Skeletal muscle cell (primary cell): ENCODE data around the gene MRRF.
A peak's percentile ranks its signal among the peaks of the same experiment; 100 is the strongest.
"Not testable (repeated sequence)": the region's sequence is repeated elsewhere in the genome, so short reads cannot be mapped to it uniquely, and the experiment has no call there.

Experiments used
- DNase-seq: peaks from one replicate; pipeline ENCODE4 v3.0.0-alpha.2; 2010; ENCODE audit warnings: low read depth
- H3K4me3 ChIP-seq: 2 replicates; pipeline ENCODE4 v1.5.1; 2011; ENCODE audit warnings: low read depth, mild to moderate bottlenecking, control low read depth, low read length, moderate library complexity

Gene MRRF

DNA sequence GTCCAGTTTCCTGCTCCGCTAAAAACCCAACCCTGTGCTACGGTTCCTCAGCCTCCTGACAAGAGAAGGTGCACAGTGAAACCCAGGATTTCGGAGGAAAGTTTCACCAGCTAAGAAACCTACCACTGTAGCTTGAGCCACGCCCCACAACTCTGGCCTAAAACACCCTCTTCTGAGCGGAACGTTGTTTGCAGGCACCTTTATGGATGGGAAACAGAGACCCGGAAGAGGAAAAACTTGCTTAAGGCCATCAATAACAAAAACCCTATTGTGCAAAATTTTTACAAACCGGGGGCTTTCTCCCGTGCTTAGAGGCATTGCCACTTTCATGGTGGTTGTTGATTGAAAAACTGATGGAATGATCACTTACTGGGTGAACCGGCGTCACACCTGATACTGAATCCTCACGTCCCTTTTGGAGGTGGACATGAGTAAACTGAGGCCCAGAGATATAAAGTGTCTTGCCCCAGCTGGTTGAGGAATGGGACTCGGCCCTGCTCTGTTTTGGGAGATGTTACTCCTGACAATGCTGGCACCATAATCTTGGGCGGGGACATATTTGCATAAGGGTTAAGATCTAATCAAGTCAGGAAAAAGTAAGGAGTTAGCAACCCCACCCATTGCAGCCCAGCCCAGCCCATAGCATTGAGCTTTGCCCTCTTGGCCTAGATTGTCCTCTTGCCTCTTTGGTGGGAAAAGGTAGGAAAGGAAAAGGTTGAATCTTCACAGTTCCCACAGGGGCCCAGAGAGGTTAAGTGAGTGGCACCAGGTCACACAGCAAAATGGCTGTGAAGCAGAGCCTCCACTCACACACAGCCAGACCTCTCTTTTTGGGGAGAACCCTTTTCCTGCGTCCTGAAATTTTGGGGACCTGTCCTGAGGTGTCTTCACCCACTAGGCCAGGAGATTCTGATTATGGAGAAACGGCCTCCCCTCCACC, 82.9 kb downstream of the MRRF start:
- no peak for DNase-seq
- peak overlapping the region; percentile 51 for H3K4me3 ChIP-seq

- no peak overlapping the region for H3K4me3 ChIP-seq
- no peak for DNase-seq
Measured at GRCh38 chr9:122348288-122348777, 83.7 kb downstream of the MRRF start.

DNA sequence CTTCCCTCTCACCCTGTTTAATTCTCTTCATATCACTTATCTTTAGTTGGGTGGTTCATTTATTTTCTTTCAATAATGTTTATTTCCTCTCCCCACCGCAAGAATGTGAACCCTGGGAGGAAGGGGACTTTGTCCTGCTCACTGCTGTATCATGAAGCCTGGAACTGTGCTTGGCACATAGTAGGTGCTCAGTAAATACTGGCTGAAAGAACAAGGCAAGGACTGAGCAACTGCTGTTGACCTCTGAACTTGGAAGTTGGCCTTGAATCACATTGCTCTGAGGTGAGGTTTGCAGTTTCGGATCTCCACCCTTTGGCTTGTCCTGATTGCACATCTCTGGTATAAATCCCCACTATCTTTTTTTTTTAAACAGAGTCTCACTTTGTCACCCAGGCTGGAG, 84.1 kb downstream of the MRRF start:
- H3K4me3 ChIP-seq: no peak overlapping the region
- DNase-seq: no peak

- DNase-seq: no peak
- no peak overlapping the region for H3K4me3 ChIP-seq
Measured at GRCh38 chr9:122349201-122349600, 84.5 kb downstream of the MRRF start.

- H3K4me3 ChIP-seq: no peak overlapping the region
- DNase-seq: no peak
Measured at GRCh38 chr9:122350577-122351355, 86.1 kb downstream of the MRRF start.

DNA sequence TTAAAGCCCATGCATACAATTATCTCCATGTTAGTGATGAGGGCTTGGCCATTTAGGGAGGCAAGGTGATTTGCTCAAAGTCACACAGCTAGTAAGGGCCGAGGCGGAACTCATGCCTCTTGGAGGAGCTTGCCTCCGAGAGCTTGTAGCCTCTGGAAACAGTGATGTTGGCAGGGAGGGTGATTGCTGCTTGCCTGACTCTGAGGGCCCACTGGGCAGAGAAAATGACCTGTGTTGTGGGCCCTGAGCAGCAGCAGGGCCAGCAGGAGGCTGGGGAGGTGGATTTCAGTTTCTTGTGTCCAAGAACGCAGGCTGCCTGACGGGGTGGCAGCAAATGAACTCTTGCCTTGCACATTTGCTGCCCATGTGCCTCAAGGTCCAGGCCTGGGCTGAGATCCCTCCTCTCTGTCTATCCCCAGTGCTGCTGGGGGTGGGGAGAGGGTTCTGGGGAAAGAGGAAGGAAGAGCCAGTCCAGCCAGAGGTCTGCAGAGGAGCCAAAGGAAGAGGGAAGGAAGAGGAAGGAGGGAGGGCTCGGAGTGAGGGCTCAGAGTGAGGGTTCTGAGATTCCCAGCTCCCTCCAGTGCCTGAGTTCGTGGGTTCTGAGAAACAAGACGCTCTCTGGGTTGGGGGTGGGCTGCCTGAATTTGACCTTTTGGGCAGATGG, 90.0 kb downstream of the MRRF start:
- H3K4me3 ChIP-seq: no peak overlapping the region
- DNase-seq: no peak

DNA sequence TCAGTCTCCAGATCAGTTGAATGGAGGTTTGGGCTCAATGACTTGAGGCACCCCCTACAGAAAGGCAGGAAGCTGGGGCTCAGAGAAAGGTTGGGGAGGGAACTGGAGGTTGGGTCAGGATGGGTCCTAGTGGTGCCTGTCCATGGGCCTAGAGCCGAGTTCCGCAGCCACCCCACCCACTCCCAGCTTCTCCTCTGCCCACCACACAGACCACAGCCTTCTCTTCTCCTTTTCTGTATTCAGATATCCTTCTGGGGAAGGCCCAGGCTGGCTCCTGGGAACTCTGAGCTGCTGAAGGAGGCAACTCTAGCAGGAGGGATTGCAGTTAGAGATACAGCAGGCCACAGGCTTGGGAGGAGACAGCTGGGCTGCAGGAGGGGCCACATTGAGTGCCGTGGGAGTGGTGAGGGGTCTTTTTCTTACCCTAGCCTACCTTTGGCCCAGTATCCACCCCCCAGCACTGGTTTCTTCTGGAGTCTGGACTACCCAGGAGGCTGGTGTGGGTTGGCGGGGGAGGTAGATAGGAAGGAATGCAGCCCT, 90.7 kb downstream of the MRRF start:
- H3K4me3 ChIP-seq: no peak overlapping the region
- no peak for DNase-seq

- DNase-seq: no peak
- H3K4me3 ChIP-seq: no peak overlapping the region
Measured at GRCh38 chr9:122356627-122357026, 91.9 kb downstream of the MRRF start.

GRCh38 chr9:122360891-122361290, 96.2 kb downstream of the MRRF start:
- no peak for DNase-seq
- H3K4me3 ChIP-seq: no peak overlapping the region

- not testable (repeated sequence) for H3K4me3 ChIP-seq
Measured at GRCh38 chr9:122363131-122363530, 98.4 kb downstream of the MRRF start.

GRCh38 chr9:122364117-122364782, 99.6 kb downstream of the MRRF start:
- DNase-seq: no peak
- no peak overlapping the region for H3K4me3 ChIP-seq

More at GRCh38 chr9:122363131-122363530, 98.4 kb downstream of the MRRF start:
- not testable (repeated sequence) for DNase-seq

DNA sequence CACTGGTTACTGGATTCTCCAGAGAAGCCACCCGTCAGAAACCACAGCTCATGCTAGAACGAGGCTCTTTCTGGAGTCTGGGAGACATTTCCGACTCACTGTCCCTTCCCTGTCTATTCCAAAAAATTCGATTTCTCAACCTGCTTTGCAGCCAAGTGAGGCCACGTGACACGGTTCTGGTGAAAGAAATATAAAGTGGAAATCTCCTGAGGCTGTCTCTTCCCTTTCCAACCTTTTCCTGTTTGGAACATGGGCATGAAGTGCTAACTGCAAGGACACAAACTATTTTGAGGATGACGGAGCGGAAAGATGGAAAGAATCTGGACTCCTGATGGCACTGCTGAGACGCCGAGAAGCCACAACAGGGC, 100.1 kb downstream of the MRRF start:
- no peak for DNase-seq
- no peak overlapping the region for H3K4me3 ChIP-seq

- H3K4me3 ChIP-seq: no peak overlapping the region
Measured at GRCh38 chr9:122366074-122366660, 101.5 kb downstream of the MRRF start.

GRCh38 chr9:122367065-122367464, 102.4 kb downstream of the MRRF start:
- no peak overlapping the region for H3K4me3 ChIP-seq
- DNase-seq: no peak

More at GRCh38 chr9:122366074-122366660, 101.5 kb downstream of the MRRF start:
- no peak for DNase-seq

DNA sequence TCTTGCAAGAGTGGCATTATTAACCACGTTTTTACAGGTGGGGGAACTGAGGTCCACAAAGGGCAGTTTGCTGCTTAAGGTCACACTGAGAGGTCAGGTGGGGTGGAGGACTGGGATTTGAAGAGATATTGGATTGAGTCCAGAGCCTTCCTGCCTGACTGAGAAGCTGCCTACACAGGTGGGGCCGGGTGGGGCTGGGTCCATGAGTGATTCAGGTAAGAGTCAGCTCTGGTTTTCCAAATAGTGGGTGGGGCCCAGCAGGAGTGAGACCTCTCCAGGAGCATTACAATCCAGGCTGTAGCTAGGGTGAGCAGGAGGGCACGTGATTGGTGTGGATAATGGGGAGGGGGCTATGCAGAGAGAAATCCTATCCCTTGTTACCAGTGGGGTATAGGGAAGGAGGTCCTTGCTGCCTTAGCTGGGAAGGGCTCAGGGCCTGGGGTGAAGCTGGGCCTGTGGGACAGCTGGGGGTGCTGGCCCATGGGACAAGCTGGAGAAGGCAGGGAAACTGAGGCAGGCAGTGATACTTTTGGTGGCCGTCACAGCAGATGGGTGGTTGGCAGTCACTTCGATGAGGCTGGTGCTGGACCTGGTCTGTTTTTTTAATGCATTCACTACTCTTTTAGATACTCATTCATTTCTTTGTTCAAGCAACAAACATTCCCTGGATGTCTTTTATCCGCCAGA, 103.2 kb downstream of the MRRF start:
- no peak overlapping the region for H3K4me3 ChIP-seq
- no peak for DNase-seq

DNA sequence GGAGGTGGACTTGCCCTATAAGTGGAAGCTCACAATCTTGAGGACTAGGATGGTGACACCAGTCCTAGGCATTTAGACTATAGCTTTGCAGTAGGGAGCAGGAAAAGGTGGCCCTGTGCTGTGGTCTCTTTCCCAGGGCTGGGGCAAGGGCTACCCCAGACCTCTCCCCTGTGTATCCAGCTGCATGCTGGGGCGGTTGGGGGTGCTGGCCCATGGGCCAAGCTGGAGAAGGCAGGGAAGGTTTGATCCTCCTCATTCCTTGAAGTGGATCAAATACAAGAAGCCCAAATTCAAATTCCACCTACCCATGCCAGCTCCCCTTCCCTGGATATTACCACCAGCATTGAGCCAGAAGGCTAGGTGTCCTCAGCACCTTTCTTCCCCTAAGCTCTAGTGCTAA, 104.0 kb downstream of the MRRF start:
- no peak for DNase-seq
- no peak overlapping the region for H3K4me3 ChIP-seq

DNA sequence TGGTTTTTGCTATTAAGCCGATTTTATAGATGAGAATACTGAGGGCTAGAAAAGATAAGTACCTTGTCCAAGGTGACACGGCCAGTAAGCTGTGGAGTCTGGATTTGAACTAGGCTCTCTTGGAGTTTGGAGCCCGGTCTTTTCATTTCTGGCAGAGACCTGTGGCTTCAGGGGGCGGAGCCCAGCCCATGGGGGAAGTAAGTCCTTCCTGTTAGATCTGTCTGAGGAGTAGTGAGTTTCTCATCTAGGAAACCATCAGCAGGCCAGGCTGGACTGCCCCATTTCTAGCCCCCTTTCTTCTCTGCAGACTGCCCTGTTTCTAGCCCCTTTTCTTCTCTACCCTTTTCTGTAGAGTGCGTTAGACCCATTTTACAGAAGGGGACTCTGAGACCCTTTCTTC, 105.6 kb downstream of the MRRF start:
- no peak for DNase-seq
- H3K4me3 ChIP-seq: peak overlapping the region; percentile 49
